ENCODE measurements around the gene PCDHGA5. TPM values are rescaled to one million over a fixed set of nuclear protein-coding genes. Genes with fewer than 3 reads are reported as not detected.

PCDHGA5 gene
- total RNA-seq, 1 donor from 2014 or later, result under 0.01 TPM

- H3K27me3 ChIP-seq (ENCODE audit: control insufficient read depth, insufficient read depth, low read length), result peaks cover 13% of the 10 kb centered on the region
- DNase-seq (ENCODE audit: low read depth) (peak; percentile 25), FAIRE-seq (no peak)
- no peaks in the 10 kb centered on the region for H3K36me3 ChIP-seq (ENCODE audit: control insufficient read depth, insufficient read depth, low read length)
- TF ChIP-seq CTCF (IDR thresholded peaks at IDR 0.05; ENCODE audit: insufficient read depth, low read length, severe bottlenecking), result peak; percentile 33
- peak within 1 kb of the TSS; percentile 23 for H3K4me3 ChIP-seq (ENCODE audit: low read depth, low read length)
These were observed 4.1 kb upstream of the PCDHGA5 start, which contains the start of gene PCDHGB2 for GRCh38 chr5:141359790-141360426. Gene PCDHGB2, plus strand, starts transcription at chr5:141359994. Its CDS starts 142 bp downstream, at chr5:141360136.

DNA sequence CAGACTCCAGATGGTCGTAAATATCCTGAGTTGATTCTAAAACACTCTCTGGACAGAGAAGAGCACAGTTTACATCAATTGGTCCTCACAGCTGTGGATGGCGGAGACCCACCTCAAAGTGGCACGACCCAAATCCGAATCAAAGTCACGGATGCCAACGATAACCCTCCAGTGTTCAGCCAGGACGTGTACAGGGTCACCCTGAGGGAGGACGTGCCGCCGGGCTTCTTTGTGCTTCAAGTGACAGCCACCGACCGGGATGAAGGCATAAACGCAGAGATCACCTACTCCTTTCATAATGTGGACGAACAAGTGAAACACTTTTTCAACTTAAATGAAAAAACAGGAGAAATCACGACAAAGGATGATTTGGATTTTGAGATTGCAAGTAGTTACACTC lies 3.3 kb upstream of the PCDHGA5 start:
- no peak for FAIRE-seq
- TF ChIP-seq CTCF (IDR thresholded peaks at IDR 0.05; ENCODE audit: insufficient read depth, low read length, severe bottlenecking), result no peak

GRCh38 chr5:141362719-141363118 lies 1.2 kb upstream of the PCDHGA5 start:
- Histone ChIP-seq H3K4me3 (ENCODE audit: low read depth, low read length) (no peak overlapping the region), H3K36me3 (ENCODE audit: control insufficient read depth, insufficient read depth, low read length) (no peaks in the 10 kb centered on the region), H3K27me3 (ENCODE audit: control insufficient read depth, insufficient read depth, low read length) (peaks cover 25% of the 10 kb centered on the region)
- no peak for TF ChIP-seq CTCF (IDR thresholded peaks at IDR 0.05; ENCODE audit: insufficient read depth, low read length, severe bottlenecking)
- DNase-seq (ENCODE audit: low read depth) (no peak), FAIRE-seq (no peak)

More for the DNA sequence above, 3.3 kb upstream of the PCDHGA5 start:
- Histone ChIP-seq H3K27me3 (ENCODE audit: control insufficient read depth, insufficient read depth, low read length) (peaks cover 17% of the 10 kb centered on the region), H3K4me3 (ENCODE audit: low read depth, low read length) (no peak overlapping the region), H3K36me3 (ENCODE audit: control insufficient read depth, insufficient read depth, low read length) (no peaks in the 10 kb centered on the region)
- no peak for DNase-seq (ENCODE audit: low read depth)

DNA sequence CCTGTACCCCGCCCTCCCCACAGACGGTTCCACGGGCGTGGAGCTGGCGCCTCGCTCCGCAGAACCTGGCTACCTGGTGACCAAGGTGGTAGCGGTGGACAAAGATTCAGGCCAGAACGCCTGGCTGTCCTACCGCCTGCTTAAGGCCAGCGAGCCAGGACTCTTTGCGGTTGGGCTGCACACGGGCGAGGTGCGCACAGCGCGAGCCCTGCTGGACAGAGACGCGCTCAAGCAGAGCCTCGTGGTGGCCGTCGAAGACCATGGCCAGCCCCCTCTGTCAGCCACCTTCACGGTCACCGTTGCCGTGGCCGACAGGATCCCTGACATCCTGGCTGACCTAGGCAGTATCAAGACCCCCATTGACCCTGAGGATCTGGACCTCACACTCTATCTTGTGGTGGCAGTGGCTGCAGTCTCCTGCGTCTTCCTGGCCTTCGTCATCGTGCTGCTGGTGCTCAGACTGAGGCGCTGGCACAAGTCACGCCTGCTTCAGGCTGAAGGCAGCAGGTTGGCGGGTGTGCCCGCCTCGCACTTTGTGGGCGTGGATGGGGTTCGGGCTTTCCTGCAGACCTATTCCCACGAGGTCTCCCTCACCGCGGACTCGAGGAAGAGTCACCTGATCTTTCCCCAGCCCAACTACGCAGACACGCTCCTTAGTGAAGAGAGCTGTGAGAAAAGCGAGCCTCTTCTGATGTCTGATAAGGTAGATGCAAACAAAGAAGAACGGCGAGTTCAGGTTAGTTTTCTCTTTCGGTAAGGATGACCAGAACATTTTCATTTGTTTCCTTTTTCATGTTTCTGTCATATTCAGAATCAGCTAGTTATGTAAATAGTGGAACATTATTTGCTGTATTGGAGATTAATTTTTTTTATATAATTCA lies 2.3 kb downstream of the PCDHGA5 start:
- H3K36me3 ChIP-seq (ENCODE audit: control insufficient read depth, insufficient read depth, low read length), result no peaks in the 10 kb centered on the region
- DNase-seq (ENCODE audit: low read depth) (no peak), FAIRE-seq (no peak)
- H3K4me3 ChIP-seq (ENCODE audit: low read depth, low read length), result no peak overlapping the region
- TF ChIP-seq CTCF (IDR thresholded peaks at IDR 0.05; ENCODE audit: insufficient read depth, low read length, severe bottlenecking), result no peak
- peaks cover 24% of the 10 kb centered on the region for H3K27me3 ChIP-seq (ENCODE audit: control insufficient read depth, insufficient read depth, low read length)

GRCh38 chr5:141369994-141370848 lies 6.3 kb downstream of the PCDHGA5 start, which contains the start of gene PCDHGB3:
Gene PCDHGB3, plus strand, starts transcription at chr5:141370242. Its CDS starts 153 bp downstream, at chr5:141370395.
- peak; percentile 31 for TF ChIP-seq CTCF (IDR thresholded peaks at IDR 0.05; ENCODE audit: insufficient read depth, low read length, severe bottlenecking)
- peak; percentile 29 for DNase-seq (ENCODE audit: low read depth)
- Histone ChIP-seq H3K36me3 (ENCODE audit: control insufficient read depth, insufficient read depth, low read length) (no peaks in the 10 kb centered on the region), H3K4me3 (ENCODE audit: low read depth, low read length) (peak within 1 kb of the TSS; percentile 19), H3K27me3 (ENCODE audit: control insufficient read depth, insufficient read depth, low read length) (peaks cover 20% of the 10 kb centered on the region)
- FAIRE-seq, result peak; percentile 18
